IPS-15b (cell line): ENCODE data around the gene GRM3.

Source experiments
- H3K27me3 ChIP-seq: one replicate; pipeline ENCODE4 v1.6.1; 2013; ENCODE audit warnings: low read length; ENCODE audit not compliant: control insufficient read depth, insufficient read depth
- H3K36me3 ChIP-seq: one replicate; pipeline ENCODE4 v1.6.1; 2013; ENCODE audit warnings: low read length; ENCODE audit not compliant: control insufficient read depth, insufficient read depth
- H3K4me1 ChIP-seq: one replicate; pipeline ENCODE4 v1.6.1; 2013; ENCODE audit warnings: mild to moderate bottlenecking, low read length; ENCODE audit not compliant: control insufficient read depth, insufficient read depth
- H3K4me3 ChIP-seq: one replicate; pipeline ENCODE4 v1.5.1; 2013; ENCODE audit warnings: low read depth, low read length
- H3K9ac ChIP-seq: one replicate; pipeline ENCODE4 v1.6.1; 2013; ENCODE audit warnings: low read depth, mild to moderate bottlenecking, low read length
- H3K9me3 ChIP-seq: one replicate; pipeline ENCODE4 v1.6.1; 2013; ENCODE audit warnings: mild to moderate bottlenecking, low read length; ENCODE audit not compliant: control insufficient read depth, insufficient read depth

Gene GRM3

GRCh38 chr7:86653919-86654659 is 10.4 kb downstream of the GRM3 start:
- Histone ChIP-seq H3K36me3 (no peaks in the 10 kb centered on the region), H3K27me3 (no peaks in the 10 kb centered on the region), H3K9me3 (no peaks in the 10 kb centered on the region), H3K4me1 (no peaks in the 10 kb centered on the region), H3K4me3 (no peak overlapping the region), H3K9ac (no peak overlapping the region)

- Histone ChIP-seq H3K36me3 (no peaks in the 10 kb centered on the region), H3K4me3 (no peak overlapping the region), H3K9ac (no peak overlapping the region), H3K27me3 (no peaks in the 10 kb centered on the region), H3K9me3 (no peaks in the 10 kb centered on the region), H3K4me1 (no peaks in the 10 kb centered on the region)
Measured at GRCh38 chr7:86657948-86658347, 14.2 kb downstream of the GRM3 start.

GRCh38 chr7:86660950-86661462 is 17.3 kb downstream of the GRM3 start:
- Histone ChIP-seq H3K36me3 (no peaks in the 10 kb centered on the region), H3K4me3 (no peak overlapping the region), H3K9me3 (no peaks in the 10 kb centered on the region), H3K27me3 (no peaks in the 10 kb centered on the region), H3K9ac (no peak overlapping the region), H3K4me1 (no peaks in the 10 kb centered on the region)

- no peaks in the 10 kb centered on the region for H3K36me3 ChIP-seq
- H3K9ac ChIP-seq: no peak overlapping the region
- peaks cover 14% of the 10 kb centered on the region for H3K4me1 ChIP-seq
- H3K9me3 ChIP-seq: no peaks in the 10 kb centered on the region
- no peak overlapping the region for H3K4me3 ChIP-seq
- H3K27me3 ChIP-seq: no peaks in the 10 kb centered on the region
Measured at GRCh38 chr7:86664486-86664885, 20.8 kb downstream of the GRM3 start.

- H3K36me3 ChIP-seq: no peaks in the 10 kb centered on the region
- peaks cover 14% of the 10 kb centered on the region for H3K4me1 ChIP-seq
- no peaks in the 10 kb centered on the region for H3K27me3 ChIP-seq
- no peak overlapping the region for H3K4me3 ChIP-seq
- no peaks in the 10 kb centered on the region for H3K9me3 ChIP-seq
- H3K9ac ChIP-seq: no peak overlapping the region
Measured at GRCh38 chr7:86664991-86665390, 21.3 kb downstream of the GRM3 start.

GRCh38 chr7:86665669-86666068 is 22.0 kb downstream of the GRM3 start:
- Histone ChIP-seq H3K27me3 (no peaks in the 10 kb centered on the region), H3K36me3 (no peaks in the 10 kb centered on the region), H3K4me3 (no peak overlapping the region), H3K4me1 (peaks cover 14% of the 10 kb centered on the region), H3K9me3 (no peaks in the 10 kb centered on the region), H3K9ac (no peak overlapping the region)

- Histone ChIP-seq H3K4me3 (no peak overlapping the region), H3K9ac (no peak overlapping the region), H3K27me3 (no peaks in the 10 kb centered on the region), H3K36me3 (no peaks in the 10 kb centered on the region), H3K4me1 (peaks cover 14% of the 10 kb centered on the region), H3K9me3 (no peaks in the 10 kb centered on the region)
Measured at GRCh38 chr7:86667732-86668131, 24.0 kb downstream of the GRM3 start.

GRCh38 chr7:86668315-86668714 is 24.6 kb downstream of the GRM3 start:
- Histone ChIP-seq H3K9me3 (no peaks in the 10 kb centered on the region), H3K4me3 (no peak overlapping the region), H3K9ac (no peak overlapping the region), H3K36me3 (no peaks in the 10 kb centered on the region), H3K4me1 (peaks cover 14% of the 10 kb centered on the region), H3K27me3 (no peaks in the 10 kb centered on the region)

GRCh38 chr7:86687831-86688230 is 44.1 kb downstream of the GRM3 start:
- H3K4me1 ChIP-seq: no peaks in the 10 kb centered on the region
- H3K9ac ChIP-seq: no peak overlapping the region
- H3K36me3 ChIP-seq: no peaks in the 10 kb centered on the region
- H3K9me3 ChIP-seq: no peaks in the 10 kb centered on the region
- H3K27me3 ChIP-seq: no peaks in the 10 kb centered on the region
- H3K4me3 ChIP-seq: no peak overlapping the region

- Histone ChIP-seq H3K9me3 (no peaks in the 10 kb centered on the region), H3K4me3 (no peak overlapping the region), H3K4me1 (no peaks in the 10 kb centered on the region), H3K36me3 (no peaks in the 10 kb centered on the region), H3K27me3 (no peaks in the 10 kb centered on the region), H3K9ac (no peak overlapping the region)
Measured at GRCh38 chr7:86689363-86689762, 45.7 kb downstream of the GRM3 start.

- H3K36me3 ChIP-seq: no peaks in the 10 kb centered on the region
- H3K4me1 ChIP-seq: no peaks in the 10 kb centered on the region
- no peaks in the 10 kb centered on the region for H3K27me3 ChIP-seq
- H3K9me3 ChIP-seq: no peaks in the 10 kb centered on the region
- H3K4me3 ChIP-seq: no peak overlapping the region
- no peak overlapping the region for H3K9ac ChIP-seq
Measured at GRCh38 chr7:86692755-86693154, 49.0 kb downstream of the GRM3 start.

- H3K4me3 ChIP-seq: no peak overlapping the region
Measured at GRCh38 chr7:86706406-86706805, 62.7 kb downstream of the GRM3 start.

More at GRCh38 chr7:86706406-86706805, 62.7 kb downstream of the GRM3 start:
- Histone ChIP-seq H3K27me3 (no peaks in the 10 kb centered on the region), H3K4me1 (no peaks in the 10 kb centered on the region), H3K9me3 (no peaks in the 10 kb centered on the region), H3K36me3 (no peaks in the 10 kb centered on the region), H3K9ac (no peak overlapping the region)
